ENCODE measurements around the gene DNASE1.
"Not testable (repeated sequence)": the region's sequence is repeated elsewhere in the genome, so short reads cannot be mapped to it uniquely, and the experiment has no call there.

The DNASE1 gene

GRCh38 chr16:3608069-3608468 lies 46.4 kb upstream of the DNASE1 start:
- no peak overlapping the region for H2AFZ ChIP-seq (ENCODE audit: low read length)
- no peak overlapping the region for H4K91ac ChIP-seq (ENCODE audit: low read depth, low read length, poor library complexity)
- H3K79me1 ChIP-seq (ENCODE audit: low read depth, low read length), result peaks cover 6% of the 10 kb centered on the region
- no peak overlapping the region for H3K27ac ChIP-seq (replicated peaks; ENCODE audit: low read length)
- no peak overlapping the region for H2BK120ac ChIP-seq (ENCODE audit: low read depth, low read length)
- no peak overlapping the region for H2AK5ac ChIP-seq (ENCODE audit: low read depth, low read length)
- no peak overlapping the region for H2BK15ac ChIP-seq (ENCODE audit: low read length)
- H2BK12ac ChIP-seq (ENCODE audit: low read length), result no peak overlapping the region
- H3K4me1 ChIP-seq (ENCODE audit: control insufficient read depth in 2 of 2, insufficient read depth in 1 of 2, low read depth in 1 of 2, low read length in 2 of 2), result peaks cover 5 to 6% of the 10 kb centered on the region in 2 donors
- no CpG with 5 or more reads among the region's 5 CpGs for WGBS, 2 donors (ENCODE audit: extremely low coverage in 2 of 2, insufficient read length in 2 of 2, insufficient replicate concordance in 1 of 2)
- H3K36me3 ChIP-seq (replicated peaks in 1 of 2; ENCODE audit: control insufficient read depth in 2 of 2, insufficient read depth in 2 of 2, low read length in 2 of 2), result peaks cover 5 to 45% of the 10 kb centered on the region in 2 donors
- H3K4ac ChIP-seq (ENCODE audit: low read length), result no peak overlapping the region
- DNase-seq (ENCODE audit: low spot score), result no peak
- no peaks in the 10 kb centered on the region for H3K27me3 ChIP-seq (ENCODE audit: control insufficient read depth in 3 of 3, insufficient read depth in 3 of 3, low read depth in 1 of 3, low read length in 3 of 3)
- no peak overlapping the region for H3K23ac ChIP-seq (ENCODE audit: low read depth, low read length, poor library complexity)
- no peaks in the 10 kb centered on the region for H3K9me3 ChIP-seq (replicated peaks in 1 of 2; ENCODE audit: control insufficient read depth in 2 of 2, insufficient read depth in 1 of 2, low read depth in 1 of 2, low read length in 2 of 2)
- no peak overlapping the region for H4K8ac ChIP-seq (ENCODE audit: low read depth, low read length)
- H3K4me2 ChIP-seq (ENCODE audit: insufficient read depth, low read length, poor library complexity, severe bottlenecking), result no peak overlapping the region
- no peak overlapping the region for H3K4me3 ChIP-seq (ENCODE audit: low read length in 2 of 2)
- no peak overlapping the region for H2BK5ac ChIP-seq (ENCODE audit: low read length)
- H3K18ac ChIP-seq (ENCODE audit: low read length), result no peak overlapping the region
- H3K14ac ChIP-seq (ENCODE audit: low read length), result no peak overlapping the region
- H3K9ac ChIP-seq (ENCODE audit: low read depth, low read length, poor library complexity), result no peak overlapping the region

GRCh38 chr16:3608976-3609375 lies 45.5 kb upstream of the DNASE1 start:
- H2BK120ac ChIP-seq (ENCODE audit: low read depth, low read length); H2BK12ac ChIP-seq (ENCODE audit: low read length); H3K9me3 ChIP-seq (replicated peaks in 1 of 2; ENCODE audit: control insufficient read depth in 2 of 2, insufficient read depth in 1 of 2, low read depth in 1 of 2, low read length in 2 of 2); H3K18ac ChIP-seq (ENCODE audit: low read length); H4K8ac ChIP-seq (ENCODE audit: low read depth, low read length); H2BK5ac ChIP-seq (ENCODE audit: low read length); H3K14ac ChIP-seq (ENCODE audit: low read length); H3K27ac ChIP-seq (replicated peaks; ENCODE audit: low read length); H3K23ac ChIP-seq (ENCODE audit: low read depth, low read length, poor library complexity); H3K4ac ChIP-seq (ENCODE audit: low read length); H3K4me1 ChIP-seq (ENCODE audit: control insufficient read depth in 2 of 2, insufficient read depth in 1 of 2, low read depth in 1 of 2, low read length in 2 of 2); H3K79me1 ChIP-seq (ENCODE audit: low read depth, low read length); H3K9ac ChIP-seq (ENCODE audit: low read depth, low read length, poor library complexity); H3K4me3 ChIP-seq (ENCODE audit: low read length in 2 of 2); H2AFZ ChIP-seq (ENCODE audit: low read length); H2BK15ac ChIP-seq (ENCODE audit: low read length); H2AK5ac ChIP-seq (ENCODE audit: low read depth, low read length); H3K27me3 ChIP-seq (ENCODE audit: control insufficient read depth in 3 of 3, insufficient read depth in 3 of 3, low read depth in 1 of 3, low read length in 3 of 3); H4K91ac ChIP-seq (ENCODE audit: low read depth, low read length, poor library complexity); H3K4me2 ChIP-seq (ENCODE audit: insufficient read depth, low read length, poor library complexity, severe bottlenecking); DNase-seq (ENCODE audit: low spot score): not testable (repeated sequence)
- peaks cover 2 to 36% of the 10 kb centered on the region in 2 donors for H3K36me3 ChIP-seq (replicated peaks in 1 of 2; ENCODE audit: control insufficient read depth in 2 of 2, insufficient read depth in 2 of 2, low read length in 2 of 2)
- no CpG with 5 or more reads among the region's 13 CpGs for WGBS, 2 donors (ENCODE audit: extremely low coverage in 2 of 2, insufficient read length in 2 of 2, insufficient replicate concordance in 1 of 2)

GRCh38 chr16:3609895-3610697 lies 44.4 kb upstream of the DNASE1 start:
- WGBS, 2 donors (ENCODE audit: extremely low coverage in 2 of 2, insufficient read length in 2 of 2, insufficient replicate concordance in 1 of 2), result no CpG with 5 or more reads among the region's 14 CpGs
- Histone ChIP-seq H2BK120ac (ENCODE audit: low read depth, low read length) (no peak overlapping the region), H3K14ac (ENCODE audit: low read length) (no peak overlapping the region), H2BK12ac (ENCODE audit: low read length) (no peak overlapping the region), H2AK5ac (ENCODE audit: low read depth, low read length) (no peak overlapping the region), H4K91ac (ENCODE audit: low read depth, low read length, poor library complexity) (no peak overlapping the region), H3K36me3 (replicated peaks in 1 of 2; ENCODE audit: control insufficient read depth in 2 of 2, insufficient read depth in 2 of 2, low read length in 2 of 2) (peaks cover 4 to 39% of the 10 kb centered on the region in 2 donors), H3K4ac (ENCODE audit: low read length) (no peak overlapping the region), H2BK5ac (ENCODE audit: low read length) (no peak overlapping the region), H3K27ac (replicated peaks; ENCODE audit: low read length) (no peak overlapping the region), H3K4me3 (ENCODE audit: low read length in 2 of 2) (peak overlapping the region in 1 of 2 donors; percentile 69), H3K4me2 (ENCODE audit: insufficient read depth, low read length, poor library complexity, severe bottlenecking) (peak overlapping the region; percentile 70), H3K18ac (ENCODE audit: low read length) (no peak overlapping the region), H3K9me3 (replicated peaks in 1 of 2; ENCODE audit: control insufficient read depth in 2 of 2, insufficient read depth in 1 of 2, low read depth in 1 of 2, low read length in 2 of 2) (no peaks in the 10 kb centered on the region), H3K23ac (ENCODE audit: low read depth, low read length, poor library complexity) (no peak overlapping the region), H3K79me1 (ENCODE audit: low read depth, low read length) (peaks cover 6% of the 10 kb centered on the region), H3K27me3 (ENCODE audit: control insufficient read depth in 3 of 3, insufficient read depth in 3 of 3, low read depth in 1 of 3, low read length in 3 of 3) (no peaks in the 10 kb centered on the region), H4K8ac (ENCODE audit: low read depth, low read length) (no peak overlapping the region), H3K9ac (ENCODE audit: low read depth, low read length, poor library complexity) (no peak overlapping the region), H3K4me1 (ENCODE audit: control insufficient read depth in 2 of 2, insufficient read depth in 1 of 2, low read depth in 1 of 2, low read length in 2 of 2) (peaks cover 5 to 6% of the 10 kb centered on the region in 2 donors), H2AFZ (ENCODE audit: low read length) (no peak overlapping the region), H2BK15ac (ENCODE audit: low read length) (no peak overlapping the region)
- no peak for DNase-seq (ENCODE audit: low spot score)

- H3K79me1 ChIP-seq (ENCODE audit: low read depth, low read length), result peaks cover 6% of the 10 kb centered on the region
- H2BK5ac ChIP-seq (ENCODE audit: low read length), result peak overlapping the region; percentile 90
- no peak overlapping the region for H4K91ac ChIP-seq (ENCODE audit: low read depth, low read length, poor library complexity)
- H2BK120ac ChIP-seq (ENCODE audit: low read depth, low read length), result no peak overlapping the region
- peaks cover 6 to 45% of the 10 kb centered on the region in 2 donors for H3K36me3 ChIP-seq (replicated peaks in 1 of 2; ENCODE audit: control insufficient read depth in 2 of 2, insufficient read depth in 2 of 2, low read length in 2 of 2)
- peak overlapping the region; percentile 84 for H3K14ac ChIP-seq (ENCODE audit: low read length)
- no peaks in the 10 kb centered on the region for H3K9me3 ChIP-seq (replicated peaks in 1 of 2; ENCODE audit: control insufficient read depth in 2 of 2, insufficient read depth in 1 of 2, low read depth in 1 of 2, low read length in 2 of 2)
- peak; percentile 33 for DNase-seq (ENCODE audit: low spot score)
- WGBS, 2 donors (ENCODE audit: extremely low coverage in 2 of 2, insufficient read length in 2 of 2, insufficient replicate concordance in 1 of 2), result no CpG with 5 or more reads among the region's 10 CpGs
- no peak overlapping the region for H2BK12ac ChIP-seq (ENCODE audit: low read length)
- no peak overlapping the region for H3K27ac ChIP-seq (replicated peaks; ENCODE audit: low read length)
- H3K18ac ChIP-seq (ENCODE audit: low read length), result no peak overlapping the region
- no peak overlapping the region for H2AK5ac ChIP-seq (ENCODE audit: low read depth, low read length)
- no peaks in the 10 kb centered on the region for H3K27me3 ChIP-seq (ENCODE audit: control insufficient read depth in 3 of 3, insufficient read depth in 3 of 3, low read depth in 1 of 3, low read length in 3 of 3)
- no peak overlapping the region for H3K23ac ChIP-seq (ENCODE audit: low read depth, low read length, poor library complexity)
- peak overlapping the region; percentile 99 for H2AFZ ChIP-seq (ENCODE audit: low read length)
- no peak overlapping the region for H3K4ac ChIP-seq (ENCODE audit: low read length)
- peak overlapping the region; percentile 70 for H3K4me2 ChIP-seq (ENCODE audit: insufficient read depth, low read length, poor library complexity, severe bottlenecking)
- H4K8ac ChIP-seq (ENCODE audit: low read depth, low read length), result no peak overlapping the region
- H3K9ac ChIP-seq (ENCODE audit: low read depth, low read length, poor library complexity), result peak overlapping the region; percentile 92
- no peak overlapping the region for H2BK15ac ChIP-seq (ENCODE audit: low read length)
- peaks cover 5 to 8% of the 10 kb centered on the region in 2 donors for H3K4me1 ChIP-seq (ENCODE audit: control insufficient read depth in 2 of 2, insufficient read depth in 1 of 2, low read depth in 1 of 2, low read length in 2 of 2)
- peak overlapping the region; percentile 69 to 90 for H3K4me3 ChIP-seq (ENCODE audit: low read length in 2 of 2)
Observed at GRCh38 chr16:3610698-3611145, 43.8 kb upstream of the DNASE1 start.
